GM19351 (cell line): ENCODE results near the gene PGM2L1.
"Not testable (repeated sequence)": the region's sequence is repeated elsewhere in the genome, so short reads cannot be mapped to it uniquely, and the experiment has no call there.

Experiments used
- ATAC-seq: cut with Tn5 transposase; IDR thresholded peaks from one replicate; pipeline ENCODE4 v1.9.1; 2021; ENCODE audit warnings: mild to moderate bottlenecking, moderate library complexity; ENCODE audit not compliant: unreplicated experiment

Gene PGM2L1

GRCh38 chr11:74398244-74399159 is at the start of gene PGM2L1:
PGM2L1 (minus strand) TSS chr11:74398433; CDS start chr11:74398161, 272 bp downstream.
- peak; percentile 95 for ATAC-seq

- no peak for ATAC-seq
These were observed 49.5 kb upstream of the PGM2L1 start for GRCh38 chr11:74447720-74448119.

GRCh38 chr11:74446532-74446938 is 48.3 kb upstream of the PGM2L1 start:
- ATAC-seq, result no peak

GRCh38 chr11:74444173-74444826 is 46.1 kb upstream of the PGM2L1 start:
- ATAC-seq, result no peak

GRCh38 chr11:74443071-74443864 is 45.0 kb upstream of the PGM2L1 start:
- ATAC-seq, result no peak

- ATAC-seq, result no peak
These were observed 44.4 kb upstream of the PGM2L1 start for GRCh38 chr11:74442636-74443035.

- no peak for ATAC-seq
These were observed 40.4 kb upstream of the PGM2L1 start for GRCh38 chr11:74438681-74439080.

GRCh38 chr11:74437441-74438042 is 39.3 kb upstream of the PGM2L1 start:
- ATAC-seq, result no peak

GRCh38 chr11:74434528-74434927 is 36.3 kb upstream of the PGM2L1 start:
- ATAC-seq, result no peak

DNA sequence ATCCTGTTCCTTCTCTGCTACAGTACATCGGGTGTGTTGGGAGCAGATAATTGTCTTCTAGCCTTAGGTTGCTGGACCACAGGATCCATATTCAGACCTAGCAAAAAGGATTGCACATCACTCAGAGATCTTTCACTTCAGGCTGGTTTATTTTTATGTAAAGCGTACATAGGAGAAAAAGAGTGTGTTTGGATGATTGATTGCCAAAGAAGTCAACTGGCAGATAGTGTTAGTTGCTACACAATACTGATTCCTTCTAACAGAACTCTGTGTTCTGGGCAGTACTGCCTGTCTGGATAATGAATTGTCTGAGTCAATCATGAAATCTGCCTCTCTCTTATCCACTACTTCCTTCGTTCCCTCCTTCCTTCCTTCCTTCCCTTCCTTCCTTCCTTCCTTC is 31.0 kb upstream of the PGM2L1 start:
- no peak for ATAC-seq

- ATAC-seq, result no peak
These were observed 29.2 kb upstream of the PGM2L1 start for GRCh38 chr11:74427384-74427886.

- ATAC-seq, result no peak
These were observed 26.9 kb upstream of the PGM2L1 start for GRCh38 chr11:74425100-74425499.

- no peak for ATAC-seq
These were observed 20.3 kb upstream of the PGM2L1 start for GRCh38 chr11:74418509-74418895.

- no peak for ATAC-seq
These were observed 19.8 kb upstream of the PGM2L1 start for GRCh38 chr11:74417860-74418508.

DNA sequence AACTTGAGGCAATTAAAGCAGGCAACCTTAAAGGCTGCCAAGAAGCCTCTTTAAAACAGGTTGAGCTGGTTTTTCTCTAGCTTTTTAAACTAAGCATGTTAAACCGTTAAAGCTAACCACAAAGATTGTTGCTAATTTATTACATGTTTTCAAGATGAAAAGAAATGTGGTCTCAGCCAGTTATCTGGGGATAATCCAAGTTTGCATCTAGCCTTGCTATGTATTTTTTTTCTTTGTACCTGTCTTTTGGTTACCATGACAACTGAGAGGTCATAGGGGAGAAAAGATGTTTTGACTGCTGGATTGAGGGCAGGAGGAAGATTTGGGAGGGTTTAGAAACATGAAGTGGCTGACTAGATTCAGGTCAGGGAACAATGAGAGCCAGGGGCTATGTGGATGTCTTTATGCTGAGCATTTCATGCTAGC is 19.2 kb upstream of the PGM2L1 start:
- ATAC-seq, result no peak

GRCh38 chr11:74416974-74417373 is 18.7 kb upstream of the PGM2L1 start:
- ATAC-seq, result not testable (repeated sequence)

GRCh38 chr11:74412733-74413359 is 14.6 kb upstream of the PGM2L1 start:
- no peak for ATAC-seq

GRCh38 chr11:74412321-74412720 is 14.1 kb upstream of the PGM2L1 start:
- ATAC-seq, result no peak

GRCh38 chr11:74409633-74410032 is 11.4 kb upstream of the PGM2L1 start:
- no peak for ATAC-seq
